Dendritic cell treated with granulocyte-macrophage colony-stimulating factor and Interleukin-4, amounts not matched to agents 40 ng/mL and 50 ng/mL, for 4 days (primary cell): ENCODE measurements around the gene RAP1GAP2.
A peak's percentile ranks its signal among the peaks of the same experiment; 100 is the strongest.
"Not testable (repeated sequence)": the region's sequence is repeated elsewhere in the genome, so short reads cannot be mapped to it uniquely, and the experiment has no call there.

Experiments used
- H3K27ac Mint-ChIP-seq: one replicate; pipeline ENCODE4 v1.8.0; 2022; ENCODE audit warnings: mild to moderate bottlenecking, mixed read lengths
- H3K27me3 Mint-ChIP-seq: one replicate; pipeline ENCODE4 v1.8.0; 2022; ENCODE audit warnings: mild to moderate bottlenecking, mixed read lengths
- H3K36me3 Mint-ChIP-seq: one replicate; pipeline ENCODE4 v1.8.0; 2022; ENCODE audit warnings: low read depth, mixed read lengths
- H3K4me1 Mint-ChIP-seq: one replicate; pipeline ENCODE4 v1.8.0; 2022; ENCODE audit warnings: low read depth, mixed read lengths
- H3K4me3 Mint-ChIP-seq: one replicate; pipeline ENCODE4 v1.8.0; 2022; ENCODE audit warnings: mild to moderate bottlenecking, moderate library complexity, mixed read lengths
- H3K9me3 Mint-ChIP-seq: one replicate; pipeline ENCODE4 v1.8.0; 2022; ENCODE audit warnings: mixed read lengths
- intact Hi-C: fragments of 100-400 bp; cut with micrococcal nuclease; formaldehyde crosslinking; loops from one replicate; pipeline ENCODE4 v1.15.0; 2022

RAP1GAP2 gene

GRCh38 chr17:2977157-2977556 is 180.9 kb downstream of the RAP1GAP2 start:
- H3K9me3 Mint-ChIP-seq = no peaks in the 10 kb centered on the region
- no peaks in the 10 kb centered on the region for H3K27me3 Mint-ChIP-seq
- intact Hi-C loops = no loop called here
- no peak overlapping the region for H3K4me3 Mint-ChIP-seq
- peaks cover 57% of the 10 kb centered on the region for H3K36me3 Mint-ChIP-seq
- H3K4me1 Mint-ChIP-seq = no peaks in the 10 kb centered on the region
- no peak overlapping the region for H3K27ac Mint-ChIP-seq

- Mint-ChIP-seq H3K36me3 (peaks cover 67% of the 10 kb centered on the region), H3K4me3 (no peak overlapping the region), H3K4me1 (no peaks in the 10 kb centered on the region), H3K9me3 (no peaks in the 10 kb centered on the region), H3K27me3 (no peaks in the 10 kb centered on the region), H3K27ac (no peak overlapping the region)
- intact Hi-C loops = no loop called here
These were observed 181.9 kb downstream of the RAP1GAP2 start for GRCh38 chr17:2978116-2978515.

DNA sequence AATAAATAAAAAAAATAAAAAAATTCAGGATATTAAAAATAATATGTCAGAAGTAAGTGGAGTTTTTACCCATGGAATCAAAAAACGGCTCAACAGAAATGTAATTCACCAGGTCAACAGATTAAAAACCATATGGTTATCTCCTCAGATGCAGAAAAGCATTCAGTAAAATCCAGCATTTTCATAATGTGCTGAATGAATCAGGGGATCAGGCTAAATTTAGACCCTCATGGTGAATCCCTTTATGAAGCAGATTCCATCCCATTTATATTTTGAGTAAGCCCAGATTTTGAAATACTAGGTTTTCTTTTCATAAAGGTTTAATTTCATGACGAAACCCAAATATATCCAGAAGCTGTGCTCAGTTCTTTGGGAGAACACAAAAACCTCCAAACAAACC is 182.8 kb downstream of the RAP1GAP2 start:
- Mint-ChIP-seq H3K9me3 (no peaks in the 10 kb centered on the region), H3K27ac (no peak overlapping the region), H3K36me3 (peaks cover 75% of the 10 kb centered on the region), H3K4me3 (no peak overlapping the region), H3K27me3 (no peaks in the 10 kb centered on the region), H3K4me1 (no peaks in the 10 kb centered on the region)
- intact Hi-C loops = no loop called here

- no peak overlapping the region for H3K27ac Mint-ChIP-seq
- H3K4me3 Mint-ChIP-seq = no peak overlapping the region
- H3K4me1 Mint-ChIP-seq = peaks cover 3% of the 10 kb centered on the region
- intact Hi-C loops = no loop called here
- H3K9me3 Mint-ChIP-seq = no peaks in the 10 kb centered on the region
- H3K36me3 Mint-ChIP-seq = peaks cover 80% of the 10 kb centered on the region
- no peaks in the 10 kb centered on the region for H3K27me3 Mint-ChIP-seq
These were observed 184.1 kb downstream of the RAP1GAP2 start for GRCh38 chr17:2980211-2980903.

- no peaks in the 10 kb centered on the region for H3K27me3 Mint-ChIP-seq
- H3K27ac Mint-ChIP-seq = no peak overlapping the region
- H3K4me3 Mint-ChIP-seq = no peak overlapping the region
- intact Hi-C loops = no loop called here
- no peaks in the 10 kb centered on the region for H3K9me3 Mint-ChIP-seq
- H3K36me3 Mint-ChIP-seq = peaks cover 82% of the 10 kb centered on the region
- peaks cover 8% of the 10 kb centered on the region for H3K4me1 Mint-ChIP-seq
These were observed 184.6 kb downstream of the RAP1GAP2 start for GRCh38 chr17:2980904-2981246.

DNA sequence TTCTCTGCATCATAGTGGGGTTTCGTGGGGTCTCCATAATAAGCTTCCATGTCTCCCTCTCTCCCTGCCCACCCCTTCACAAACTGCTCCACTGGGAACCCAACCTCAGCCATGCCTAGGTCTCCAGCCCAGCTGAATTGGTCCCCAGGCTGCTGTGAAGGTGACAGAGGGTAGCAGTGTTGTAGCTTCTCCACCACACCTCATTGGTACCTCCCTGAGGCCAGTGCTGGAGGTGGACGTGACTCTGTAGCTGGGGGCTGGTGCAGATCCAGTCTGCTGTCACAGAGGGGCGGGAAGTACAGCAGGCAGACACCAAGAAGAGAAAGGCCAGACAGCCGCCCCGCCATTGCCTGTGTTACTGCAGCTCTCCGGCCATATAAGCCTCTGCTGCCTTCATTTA is 185.1 kb downstream of the RAP1GAP2 start:
- no peak overlapping the region for H3K4me3 Mint-ChIP-seq
- intact Hi-C loops = no loop called here
- peaks cover 82% of the 10 kb centered on the region for H3K36me3 Mint-ChIP-seq
- no peaks in the 10 kb centered on the region for H3K27me3 Mint-ChIP-seq
- H3K27ac Mint-ChIP-seq = no peak overlapping the region
- H3K4me1 Mint-ChIP-seq = peaks cover 8% of the 10 kb centered on the region
- no peaks in the 10 kb centered on the region for H3K9me3 Mint-ChIP-seq

DNA sequence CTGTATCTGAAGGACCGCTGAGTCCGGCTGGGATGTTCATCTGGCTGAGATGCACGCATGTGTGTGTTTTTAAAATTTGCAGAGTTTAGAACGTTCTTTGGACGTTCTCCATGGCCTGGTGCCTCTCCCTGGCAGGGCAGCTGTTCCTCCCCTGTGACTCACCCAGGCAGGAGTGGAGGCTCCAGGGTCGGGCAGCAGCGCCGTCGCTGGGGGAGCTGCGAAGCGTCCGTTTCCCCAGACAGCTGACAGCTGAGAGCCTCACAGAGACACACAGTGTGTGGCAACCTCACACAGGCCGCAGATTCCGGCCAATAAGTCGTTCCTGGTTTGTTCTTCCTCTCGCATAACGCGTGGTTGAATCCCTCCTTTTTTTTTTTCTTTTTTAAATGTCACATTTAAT is 186.6 kb downstream of the RAP1GAP2 start:
- Mint-ChIP-seq H3K27ac (no peak overlapping the region), H3K9me3 (no peaks in the 10 kb centered on the region), H3K36me3 (peaks cover 81% of the 10 kb centered on the region), H3K27me3 (no peaks in the 10 kb centered on the region), H3K4me1 (peaks cover 8% of the 10 kb centered on the region), H3K4me3 (no peak overlapping the region)
- intact Hi-C loops = no loop called here

- no peak overlapping the region for H3K4me3 Mint-ChIP-seq
- intact Hi-C loops = no loop called here
- peaks cover 77% of the 10 kb centered on the region for H3K36me3 Mint-ChIP-seq
- no peaks in the 10 kb centered on the region for H3K27me3 Mint-ChIP-seq
- peaks cover 8% of the 10 kb centered on the region for H3K4me1 Mint-ChIP-seq
- H3K9me3 Mint-ChIP-seq = no peaks in the 10 kb centered on the region
- no peak overlapping the region for H3K27ac Mint-ChIP-seq
These were observed 187.0 kb downstream of the RAP1GAP2 start for GRCh38 chr17:2983255-2983654.

DNA sequence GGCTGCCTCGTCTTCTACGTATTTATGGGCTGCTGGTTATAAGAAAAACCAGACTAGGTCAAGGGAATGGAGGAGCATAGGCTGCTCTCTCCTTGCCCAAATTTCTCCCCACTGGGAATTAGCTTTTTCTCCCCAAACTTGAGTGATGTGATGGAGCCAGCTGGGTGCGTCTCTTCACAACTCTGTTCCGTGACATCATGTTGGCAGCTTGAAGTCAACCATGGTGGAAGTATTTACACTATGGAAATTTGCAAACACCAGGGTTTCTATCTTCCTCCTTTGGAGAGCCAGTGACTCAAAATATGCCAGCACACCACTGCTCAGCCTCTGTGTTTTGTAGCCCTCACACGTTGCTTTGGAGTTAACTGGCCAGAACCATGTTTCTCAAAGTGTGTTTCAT is 189.1 kb downstream of the RAP1GAP2 start:
- H3K27ac Mint-ChIP-seq = peak overlapping the region; percentile 28
- H3K36me3 Mint-ChIP-seq = peaks cover 71% of the 10 kb centered on the region
- no peaks in the 10 kb centered on the region for H3K27me3 Mint-ChIP-seq

GRCh38 chr17:2986925-2987324 is 190.7 kb downstream of the RAP1GAP2 start:
- H3K4me3 Mint-ChIP-seq = no peak overlapping the region
- peaks cover 18% of the 10 kb centered on the region for H3K4me1 Mint-ChIP-seq
- no peak overlapping the region for H3K27ac Mint-ChIP-seq
- intact Hi-C loops = no loop called here
- no peaks in the 10 kb centered on the region for H3K9me3 Mint-ChIP-seq
- H3K36me3 Mint-ChIP-seq = peaks cover 67% of the 10 kb centered on the region
- H3K27me3 Mint-ChIP-seq = no peaks in the 10 kb centered on the region

More for the DNA sequence above, 189.1 kb downstream of the RAP1GAP2 start:
- Mint-ChIP-seq H3K9me3 (no peaks in the 10 kb centered on the region), H3K4me3 (no peak overlapping the region), H3K4me1 (peaks cover 16% of the 10 kb centered on the region)
- intact Hi-C loops = no loop called here

- intact Hi-C loops, H3K27me3 Mint-ChIP-seq, H3K4me3 Mint-ChIP-seq, H3K9me3 Mint-ChIP-seq: not testable (repeated sequence)
- H3K4me1 Mint-ChIP-seq = peaks cover 18% of the 10 kb centered on the region
- H3K27ac Mint-ChIP-seq = peak overlapping the region; percentile 66
- H3K36me3 Mint-ChIP-seq = peaks cover 62% of the 10 kb centered on the region
These were observed 193.2 kb downstream of the RAP1GAP2 start for GRCh38 chr17:2989396-2989795.

DNA sequence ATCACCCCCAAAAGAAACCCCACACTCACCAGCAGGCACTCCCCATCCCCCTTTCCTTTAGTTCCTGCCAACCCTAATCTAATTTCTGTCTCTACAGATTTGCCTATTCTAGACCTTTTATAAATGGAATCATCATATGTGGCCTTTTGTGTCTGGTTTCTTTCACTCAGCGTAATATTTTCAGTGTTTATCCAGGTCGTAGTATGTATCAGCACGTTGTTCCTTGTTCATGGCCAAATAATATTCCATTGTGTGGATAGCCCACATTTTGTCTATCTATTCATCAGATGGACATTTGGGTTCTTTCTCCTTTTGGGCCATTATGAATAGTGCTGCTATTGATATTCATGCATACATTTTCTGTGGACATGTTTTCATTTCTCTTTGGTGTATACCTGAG is 193.6 kb downstream of the RAP1GAP2 start:
- Mint-ChIP-seq H3K9me3 (no peaks in the 10 kb centered on the region), H3K36me3 (peaks cover 62% of the 10 kb centered on the region), H3K27ac (peak overlapping the region; percentile 66), H3K4me1 (peaks cover 18% of the 10 kb centered on the region), H3K27me3 (no peaks in the 10 kb centered on the region), H3K4me3 (no peak overlapping the region)
- intact Hi-C loops = no loop called here

- Mint-ChIP-seq H3K4me3 (no peak overlapping the region), H3K27ac (peak overlapping the region; percentile 66), H3K4me1 (peaks cover 15% of the 10 kb centered on the region), H3K27me3 (no peaks in the 10 kb centered on the region), H3K9me3 (no peaks in the 10 kb centered on the region), H3K36me3 (peaks cover 62% of the 10 kb centered on the region)
- intact Hi-C loops = no loop called here
These were observed 194.2 kb downstream of the RAP1GAP2 start for GRCh38 chr17:2990396-2990795.

DNA sequence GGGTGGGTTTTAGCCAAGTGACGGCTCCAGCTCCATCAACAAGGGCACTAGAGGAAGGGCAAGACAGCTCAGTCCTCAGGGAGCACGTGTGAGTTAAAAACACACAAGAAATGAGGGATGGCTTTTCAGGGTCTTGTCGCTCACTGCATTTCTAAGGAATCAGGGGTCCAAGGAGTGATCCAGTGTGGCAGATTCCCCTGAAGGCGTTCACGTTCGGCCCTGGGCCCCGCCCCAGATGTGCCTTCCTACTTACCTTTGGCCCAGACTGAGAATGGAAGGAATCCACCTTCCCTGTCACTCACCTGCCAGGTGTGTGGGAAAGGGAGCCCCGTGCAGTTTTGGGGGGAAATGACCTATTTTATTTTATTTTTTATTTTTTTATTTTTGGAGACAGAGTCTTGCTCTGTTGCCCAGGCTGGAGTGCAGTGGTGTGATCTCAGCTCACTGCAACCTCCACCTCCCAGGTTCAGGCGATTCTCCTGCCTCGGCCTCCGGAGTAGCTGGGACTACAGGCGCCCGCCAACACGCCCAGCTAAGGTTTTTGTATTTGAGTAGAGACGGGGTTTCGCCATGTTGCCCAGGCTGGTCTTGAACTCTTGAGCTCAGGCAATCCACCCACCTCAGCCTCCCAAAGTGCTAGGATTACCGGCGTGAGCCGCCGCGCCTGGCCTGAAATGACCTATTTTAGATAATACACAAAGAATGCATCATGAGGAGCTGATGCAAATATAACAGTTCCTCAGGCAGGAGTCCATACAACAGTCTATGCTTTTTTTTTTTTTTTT is 195.3 kb downstream of the RAP1GAP2 start:
- not testable (repeated sequence) for H3K27ac Mint-ChIP-seq

More for the DNA sequence above, 195.3 kb downstream of the RAP1GAP2 start:
- H3K27me3 Mint-ChIP-seq, intact Hi-C loops, H3K4me3 Mint-ChIP-seq, H3K9me3 Mint-ChIP-seq: not testable (repeated sequence)
- H3K4me1 Mint-ChIP-seq = peaks cover 11% of the 10 kb centered on the region
- H3K36me3 Mint-ChIP-seq = peaks cover 62% of the 10 kb centered on the region
